HG03469 (cell line): ENCODE results near the gene PHLDA1.

Experiments used
- ATAC-seq: cut with Tn5 transposase; IDR thresholded peaks from one replicate; pipeline ENCODE4 v1.9.1; 2021; ENCODE audit warnings: mild to moderate bottlenecking, moderate library complexity, moderate number of reproducible peaks; ENCODE audit not compliant: unreplicated experiment

The PHLDA1 gene

GRCh38 chr12:76031414-76032042, at the start of gene PHLDA1:
Gene PHLDA1, minus strand, starts transcription at chr12:76031776.
- peak; percentile 78 for ATAC-seq

- no peak for ATAC-seq
Measured at GRCh38 chr12:76080729-76081415, 49.3 kb upstream of the PHLDA1 start.

- no peak for ATAC-seq
Measured at GRCh38 chr12:76080017-76080728, 48.6 kb upstream of the PHLDA1 start.

- no peak for ATAC-seq
Measured at GRCh38 chr12:76078748-76079147, 47.2 kb upstream of the PHLDA1 start.

- ATAC-seq, result no peak
Measured at GRCh38 chr12:76075448-76075847, 43.9 kb upstream of the PHLDA1 start.

GRCh38 chr12:76074701-76075336, 43.2 kb upstream of the PHLDA1 start:
- ATAC-seq, result peak; percentile 48

- ATAC-seq, result no peak
Measured at GRCh38 chr12:76073561-76073960, 42.0 kb upstream of the PHLDA1 start.

- no peak for ATAC-seq
Measured at GRCh38 chr12:76072568-76072967, 41.0 kb upstream of the PHLDA1 start.

GRCh38 chr12:76069339-76069738, 37.8 kb upstream of the PHLDA1 start:
- ATAC-seq, result no peak

GRCh38 chr12:76065917-76066316, 34.3 kb upstream of the PHLDA1 start:
- no peak for ATAC-seq

GRCh38 chr12:76064904-76065303, 33.3 kb upstream of the PHLDA1 start:
- no peak for ATAC-seq

- no peak for ATAC-seq
Measured at GRCh38 chr12:76060111-76060510, 28.5 kb upstream of the PHLDA1 start.

- no peak for ATAC-seq
Measured at GRCh38 chr12:76057326-76057725, 25.8 kb upstream of the PHLDA1 start.

GRCh38 chr12:76055393-76055792, 23.8 kb upstream of the PHLDA1 start:
- no peak for ATAC-seq

- no peak for ATAC-seq
Measured at GRCh38 chr12:76049575-76050251, 18.1 kb upstream of the PHLDA1 start.

- no peak for ATAC-seq
Measured at GRCh38 chr12:76047742-76048141, 16.2 kb upstream of the PHLDA1 start.

- no peak for ATAC-seq
Measured at GRCh38 chr12:76047060-76047459, 15.5 kb upstream of the PHLDA1 start.

GRCh38 chr12:76043377-76043776, 11.8 kb upstream of the PHLDA1 start:
- ATAC-seq, result no peak

- ATAC-seq, result no peak
Measured at GRCh38 chr12:76042147-76042546, 10.6 kb upstream of the PHLDA1 start.

GRCh38 chr12:76041406-76041805, 9.8 kb upstream of the PHLDA1 start:
- ATAC-seq, result no peak

- ATAC-seq, result no peak
Measured at GRCh38 chr12:76040461-76040860, 8.9 kb upstream of the PHLDA1 start.
